ENCODE results near the gene NACC2.

The NACC2 gene

GRCh38 chr9:136091582-136092352 lies 3.3 kb downstream of the NACC2 start:
- no peak for DNase-seq

- no peak for DNase-seq
Measured at GRCh38 chr9:136090768-136091581, 4.1 kb downstream of the NACC2 start.

DNA sequence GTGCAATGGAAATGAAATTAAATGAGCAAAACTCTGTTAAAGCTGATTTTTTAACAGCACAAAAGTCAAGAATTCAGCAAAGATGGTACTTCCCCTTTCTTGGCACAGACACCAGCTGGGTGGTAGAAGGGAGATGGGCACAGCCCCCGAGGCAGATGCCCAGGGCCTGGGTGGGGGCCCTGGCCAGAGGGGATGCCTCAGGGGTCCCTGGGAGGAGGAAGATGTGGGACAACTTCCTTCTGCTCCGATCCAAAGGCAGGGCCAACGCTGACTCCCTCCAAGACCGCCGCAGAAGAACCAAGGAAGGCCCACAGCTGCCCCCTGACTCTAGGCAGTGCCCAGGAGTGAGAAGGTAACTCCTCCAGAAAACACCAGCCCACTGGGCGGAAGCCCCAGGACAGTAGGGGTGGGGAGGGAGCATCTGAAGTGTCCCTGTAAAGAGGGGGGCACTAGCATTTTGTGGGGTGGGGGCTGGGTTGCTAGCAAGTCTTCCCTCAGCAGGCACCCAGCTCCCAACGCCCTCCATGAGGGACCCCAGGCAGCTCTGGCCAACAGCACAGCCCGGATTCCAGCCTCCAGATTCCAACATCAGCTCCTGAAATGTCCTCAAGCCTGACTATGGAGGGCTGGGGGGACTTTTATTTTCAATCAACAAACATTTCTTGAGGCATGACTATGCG lies 4.9 kb downstream of the NACC2 start:
- DNase-seq: no peak

DNA sequence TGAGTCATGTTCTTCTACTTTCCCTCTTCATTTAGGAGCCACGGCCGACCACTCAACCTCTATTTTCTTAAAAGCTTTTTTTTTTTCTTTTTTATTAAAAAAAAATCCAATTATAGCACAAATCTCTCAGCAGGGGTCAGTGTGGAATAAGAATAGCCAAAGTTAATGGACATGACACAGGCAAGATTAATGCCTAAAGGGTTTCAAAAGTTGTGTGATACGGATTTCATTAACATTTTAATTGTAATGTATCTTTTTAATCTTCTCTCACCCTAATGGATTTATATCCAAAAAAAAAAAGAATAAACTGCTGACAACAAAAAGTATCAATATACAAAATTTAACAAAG lies 5.4 kb downstream of the NACC2 start:
- DNase-seq: no peak

DNA sequence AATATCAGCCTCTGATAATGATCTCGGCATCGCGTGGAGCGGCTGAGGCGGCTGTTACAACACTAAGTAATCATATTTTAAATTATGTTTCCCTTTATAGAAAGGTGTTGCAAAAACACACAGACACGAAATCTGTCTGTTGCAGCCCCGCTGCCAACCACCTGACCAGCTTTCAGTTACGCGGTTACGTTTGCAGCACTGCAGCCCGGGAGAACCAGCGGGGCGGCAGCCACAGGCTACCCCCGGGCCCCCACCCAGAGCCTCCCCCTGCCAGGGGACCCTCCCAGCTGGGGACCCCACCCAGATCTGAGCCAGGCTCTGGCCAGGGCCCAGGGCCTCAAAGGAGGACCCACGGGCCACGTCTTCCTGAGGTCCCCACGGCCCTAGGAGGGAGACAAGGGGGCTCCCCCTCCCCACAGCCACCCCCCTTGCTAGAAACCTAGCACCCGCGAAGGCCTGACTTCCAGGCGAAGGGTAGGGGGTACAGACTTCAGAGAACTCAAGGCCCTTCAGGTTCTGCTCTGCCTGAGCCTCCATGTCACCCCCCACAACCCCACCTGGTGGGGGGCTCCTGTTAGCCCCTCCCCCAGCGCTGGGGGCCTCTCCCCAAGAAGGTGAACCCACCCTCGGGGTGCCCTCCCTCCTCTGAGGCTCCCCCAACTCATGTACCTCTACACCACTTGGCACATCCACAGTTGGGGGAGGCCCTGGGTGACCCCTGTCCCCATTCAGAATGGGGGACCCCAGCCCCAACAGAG lies 6.0 kb downstream of the NACC2 start:
- DNase-seq: no peak

GRCh38 chr9:136088481-136088938 lies 6.6 kb downstream of the NACC2 start:
- no peak for DNase-seq

DNA sequence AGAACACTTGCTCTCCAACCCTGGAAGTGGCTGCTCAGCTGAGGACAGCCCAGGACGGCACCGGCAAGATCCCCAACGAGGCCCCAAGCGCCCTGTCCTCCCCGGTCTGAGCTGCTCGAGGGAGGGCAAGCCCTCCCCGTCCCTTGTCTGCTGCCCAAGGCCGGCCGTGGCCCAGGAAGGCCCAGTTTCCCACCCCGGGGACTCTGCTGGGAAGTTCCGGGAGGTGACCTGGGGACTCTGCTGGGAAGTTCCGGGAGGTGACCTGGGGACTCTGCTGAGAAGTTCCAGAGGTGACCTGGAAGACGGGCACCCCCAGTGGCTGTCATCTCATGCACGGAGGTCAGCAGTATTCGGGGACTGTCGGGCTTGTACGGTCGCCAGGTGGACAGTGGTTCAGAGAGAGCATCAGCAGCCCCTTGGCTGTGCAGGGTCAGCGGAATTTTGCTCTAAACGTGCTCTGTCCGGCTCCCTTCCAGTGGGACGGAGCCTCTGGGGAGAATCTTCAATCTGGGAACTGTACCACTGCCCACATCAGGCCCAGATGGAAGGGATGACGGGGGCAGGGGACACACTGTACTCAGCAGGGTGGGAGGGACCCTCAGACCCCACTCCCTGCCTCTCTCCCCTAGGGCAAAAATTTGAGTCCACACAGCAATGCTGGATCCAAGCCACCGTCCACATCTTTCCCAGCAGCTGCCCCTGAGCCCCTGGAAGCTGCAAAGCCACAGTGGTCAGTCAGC lies 7.2 kb downstream of the NACC2 start:
- DNase-seq: no peak

- DNase-seq: no peak
Measured at GRCh38 chr9:136086951-136087740, 7.9 kb downstream of the NACC2 start.

DNA sequence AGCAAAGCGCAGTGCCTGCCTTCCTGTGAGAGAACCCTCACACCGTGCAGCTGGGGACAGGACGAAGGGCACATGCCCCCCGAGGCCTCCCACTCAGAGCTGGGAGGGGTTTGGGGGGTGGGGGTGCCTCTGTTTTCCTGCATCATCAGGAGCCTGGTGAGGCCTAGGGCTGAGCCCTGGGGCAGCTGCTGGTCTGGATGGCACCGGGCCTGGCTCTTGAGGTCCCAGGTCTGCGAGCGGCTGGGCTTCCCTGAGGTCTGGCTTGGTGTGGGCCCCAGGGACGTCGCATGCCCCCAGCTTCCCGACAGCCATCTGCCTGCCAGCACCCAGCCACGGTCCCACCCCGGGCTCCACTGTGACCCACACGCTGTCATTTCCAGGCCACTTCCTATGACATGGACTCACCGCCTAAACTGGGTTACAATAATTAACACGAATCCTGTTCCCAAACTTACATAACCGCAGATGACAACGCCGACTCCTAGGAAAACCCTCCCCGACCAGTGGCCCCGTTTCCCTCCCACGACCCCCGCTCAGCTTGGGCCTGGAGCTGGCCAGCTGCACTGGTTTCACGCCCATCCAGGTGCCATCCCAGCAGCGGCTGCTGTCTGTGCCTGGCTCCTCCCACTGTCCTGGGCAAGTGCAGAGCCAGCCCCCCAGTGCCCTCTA lies 8.7 kb downstream of the NACC2 start:
- DNase-seq: no peak

DNA sequence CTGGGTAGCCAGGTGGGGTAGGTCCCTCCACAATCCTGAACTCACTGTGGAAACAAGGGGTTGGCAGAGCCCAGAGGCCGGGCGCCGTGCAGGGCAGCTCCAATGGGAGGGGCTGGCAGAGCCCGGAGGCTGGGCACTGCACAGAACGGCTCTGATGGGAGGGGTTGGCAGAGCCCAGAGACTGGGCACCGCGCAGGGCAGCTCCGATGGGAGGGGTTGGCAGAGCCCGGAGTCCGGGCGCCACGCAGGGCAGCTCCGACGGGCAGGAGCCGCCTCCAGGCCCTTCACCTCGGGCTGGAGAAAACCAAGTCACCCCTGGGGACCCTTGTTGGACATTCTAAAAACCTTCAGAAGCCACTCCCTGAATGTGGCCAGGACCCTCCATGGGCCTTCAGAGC lies 9.3 kb downstream of the NACC2 start:
- DNase-seq: no peak

- no peak for DNase-seq
Measured at GRCh38 chr9:136084063-136084944, 10.8 kb downstream of the NACC2 start.

DNA sequence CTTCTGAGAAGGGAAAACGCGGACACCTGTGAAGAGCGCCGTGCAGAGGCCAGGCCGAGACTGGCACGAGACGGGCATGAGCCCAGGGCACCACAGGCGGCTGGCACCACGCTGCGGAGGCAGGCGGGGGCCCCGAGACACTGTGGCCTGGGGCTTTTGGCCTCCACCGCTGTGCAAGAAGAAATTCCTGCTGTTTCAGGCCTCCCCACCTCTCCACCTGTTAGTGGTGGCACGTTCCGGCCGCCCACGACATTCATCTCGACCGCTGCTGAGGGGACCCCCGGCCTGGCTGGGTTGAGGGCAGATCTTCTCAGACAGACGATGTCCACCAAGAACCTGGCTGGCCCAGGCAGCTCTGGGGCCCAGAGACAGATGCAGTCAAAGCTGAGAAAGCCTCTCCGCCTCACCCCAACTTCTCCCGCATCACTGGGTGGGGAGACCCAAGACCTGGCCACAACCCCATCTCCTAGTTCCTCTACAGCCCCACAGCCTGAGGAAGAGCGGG lies 11.5 kb downstream of the NACC2 start:
- no peak for DNase-seq

GRCh38 chr9:136082496-136083361 lies 12.4 kb downstream of the NACC2 start:
- no peak for DNase-seq

DNA sequence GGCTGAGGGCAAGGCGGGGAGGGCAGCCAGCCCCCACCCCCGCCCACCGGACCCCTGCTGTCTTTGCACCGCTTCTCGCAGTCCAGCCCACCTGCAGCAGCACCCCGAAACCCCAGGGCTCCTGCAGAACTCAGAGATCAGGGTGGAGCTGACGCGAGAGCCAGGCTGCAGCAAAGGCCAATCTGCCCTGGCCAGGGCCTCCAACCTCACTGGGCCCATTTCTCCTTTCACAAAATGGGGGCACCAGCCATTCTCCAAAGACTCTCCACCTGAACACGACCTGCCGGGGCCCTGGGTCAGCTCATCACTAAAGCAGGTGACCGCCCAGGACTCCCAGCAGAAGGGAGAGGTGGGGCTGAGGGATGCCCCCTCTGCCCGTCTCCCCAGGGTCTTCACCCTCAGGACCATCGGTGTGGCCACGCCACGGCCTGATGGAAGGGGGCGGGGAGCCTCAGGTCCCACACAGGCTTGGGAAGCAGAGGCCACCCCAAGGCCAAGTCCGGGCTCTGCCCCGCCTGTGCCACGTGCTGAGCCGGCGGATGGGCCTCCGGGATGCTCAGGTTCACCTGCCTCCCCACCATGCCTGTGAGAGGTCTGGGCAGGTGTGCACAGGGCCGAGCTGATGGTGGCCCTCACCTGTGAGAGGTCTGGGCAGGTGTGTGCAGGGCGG lies 13.1 kb downstream of the NACC2 start:
- DNase-seq: no peak

GRCh38 chr9:136081113-136081825 lies 13.8 kb downstream of the NACC2 start:
- no peak for DNase-seq

- DNase-seq: no peak
Measured at GRCh38 chr9:136080716-136081112, 14.4 kb downstream of the NACC2 start.

GRCh38 chr9:136079916-136080246 lies 15.2 kb downstream of the NACC2 start:
- no peak for DNase-seq
